ENCODE results near the gene TFDP1. TPM values are rescaled to one million over a fixed set of nuclear protein-coding genes. Genes with fewer than 3 reads are reported as not detected.

Gene TFDP1
- total RNA-seq, 1 experiment from 2014 or later: 39.4 TPM

GRCh38 chr13:113637262-113638160 is 53.0 kb downstream of the TFDP1 start:
- in situ Hi-C loops (cut with HindIII; ENCODE audit: low sequenced_read_pairs): no loop called here
- no peak for DNase-seq (ENCODE audit: low spot score)

DNA sequence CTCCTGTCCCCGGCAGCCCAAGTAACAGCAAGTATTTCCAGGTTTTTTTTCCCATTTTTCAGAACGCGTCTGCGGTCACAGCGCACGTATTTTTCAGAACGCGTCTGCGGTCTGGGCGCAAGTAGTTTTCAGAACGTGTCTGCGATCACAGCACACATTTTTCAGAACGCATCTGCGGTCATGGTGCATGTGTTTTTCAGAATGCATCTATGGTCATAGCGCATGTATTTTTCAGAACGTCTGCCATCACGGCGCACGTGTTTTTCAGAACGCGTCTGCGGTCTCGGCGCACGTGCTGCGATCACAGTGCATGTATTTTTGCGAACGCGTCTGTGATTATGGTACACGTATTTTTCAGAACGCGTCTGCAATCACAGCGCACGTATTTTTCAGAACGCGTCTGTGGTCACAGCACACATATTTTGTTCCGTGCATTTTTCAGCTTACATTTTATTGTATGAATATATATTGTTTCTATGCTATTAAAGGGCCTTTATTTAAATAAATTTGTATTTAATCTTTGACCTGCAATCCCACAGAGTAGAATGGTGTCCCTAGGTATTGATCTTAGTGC is 53.7 kb downstream of the TFDP1 start:
- DNase-seq (ENCODE audit: low spot score): no peak
- in situ Hi-C loops (cut with HindIII; ENCODE audit: low sequenced_read_pairs): no loop called here

GRCh38 chr13:113638806-113639205 is 54.3 kb downstream of the TFDP1 start:
- DNase-seq (ENCODE audit: low spot score): no peak
- in situ Hi-C loops (cut with HindIII; ENCODE audit: low sequenced_read_pairs): no loop called here

- DNase-seq (ENCODE audit: low spot score): peak; percentile 74
- in situ Hi-C loops (cut with HindIII; ENCODE audit: low sequenced_read_pairs): no loop called here
These were observed 55.2 kb downstream of the TFDP1 start for GRCh38 chr13:113639616-113640262.

DNA sequence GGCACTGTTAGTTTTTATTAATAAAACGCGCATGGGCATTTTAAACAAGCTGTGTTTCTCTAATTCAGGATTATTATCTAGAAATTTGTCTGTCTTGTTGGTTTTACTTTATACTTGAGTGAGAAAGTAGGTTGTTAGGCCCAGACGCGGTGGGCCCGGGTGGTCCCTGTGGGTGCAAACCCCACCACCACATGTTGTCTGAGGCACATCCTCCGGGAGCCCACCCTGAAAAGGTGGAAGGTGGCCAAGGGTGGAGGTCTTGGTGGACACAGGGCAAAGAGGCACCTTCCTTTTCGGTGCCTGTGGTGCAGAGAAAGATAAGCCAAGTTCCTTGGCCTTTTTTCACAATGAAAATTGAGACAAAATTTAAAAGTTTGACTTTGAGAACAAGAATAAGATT is 56.9 kb downstream of the TFDP1 start:
- in situ Hi-C loops (cut with HindIII; ENCODE audit: low sequenced_read_pairs): no loop called here

DNA sequence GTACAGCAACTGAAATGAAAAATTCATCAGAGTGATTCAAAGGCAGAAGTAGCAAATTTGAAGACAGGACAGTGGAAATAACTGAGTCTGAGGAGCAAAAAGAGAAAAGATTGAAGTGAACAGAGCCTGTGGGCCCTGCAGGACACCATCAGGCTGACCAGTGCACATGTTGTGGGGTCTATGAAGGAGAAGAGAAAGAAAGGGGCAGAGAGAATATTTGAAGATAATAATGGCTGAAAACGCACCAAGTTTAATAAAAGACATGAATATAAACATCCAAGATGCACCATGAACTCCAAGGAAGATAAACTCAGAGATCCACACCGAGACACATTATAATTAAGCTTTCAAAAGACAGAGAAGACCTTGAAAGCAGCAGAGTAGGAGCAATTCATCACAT is 58.0 kb downstream of the TFDP1 start:
- DNase-seq (ENCODE audit: low spot score): no peak
- in situ Hi-C loops (cut with HindIII; ENCODE audit: low sequenced_read_pairs): no loop called here

More for the DNA sequence above, 56.9 kb downstream of the TFDP1 start:
- no peak for DNase-seq (ENCODE audit: low spot score)

GRCh38 chr13:113643593-113643992 is 59.0 kb downstream of the TFDP1 start:
- no peak for DNase-seq (ENCODE audit: low spot score)
- in situ Hi-C loops (cut with HindIII; ENCODE audit: low sequenced_read_pairs): no loop called here

DNA sequence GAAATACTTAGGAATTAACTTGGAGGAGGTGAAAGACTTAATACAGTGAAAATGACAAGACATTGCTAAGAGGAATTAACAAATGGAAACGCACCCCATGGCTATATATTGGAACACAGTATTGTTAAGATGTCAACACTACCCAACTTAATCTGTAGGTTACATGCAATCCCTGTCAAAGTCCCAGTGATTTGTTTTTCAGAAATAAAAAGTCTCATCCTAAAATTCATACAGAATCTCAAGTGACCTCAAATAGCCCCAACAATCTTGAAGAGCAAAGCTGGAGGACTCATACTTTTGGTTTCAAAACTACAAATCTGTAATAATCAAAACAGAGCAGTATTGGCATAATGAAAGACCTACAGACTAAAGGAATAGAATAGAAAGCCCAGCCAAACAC is 60.2 kb downstream of the TFDP1 start:
- no peak for DNase-seq (ENCODE audit: low spot score)
- in situ Hi-C loops (cut with HindIII; ENCODE audit: low sequenced_read_pairs): no loop called here

DNA sequence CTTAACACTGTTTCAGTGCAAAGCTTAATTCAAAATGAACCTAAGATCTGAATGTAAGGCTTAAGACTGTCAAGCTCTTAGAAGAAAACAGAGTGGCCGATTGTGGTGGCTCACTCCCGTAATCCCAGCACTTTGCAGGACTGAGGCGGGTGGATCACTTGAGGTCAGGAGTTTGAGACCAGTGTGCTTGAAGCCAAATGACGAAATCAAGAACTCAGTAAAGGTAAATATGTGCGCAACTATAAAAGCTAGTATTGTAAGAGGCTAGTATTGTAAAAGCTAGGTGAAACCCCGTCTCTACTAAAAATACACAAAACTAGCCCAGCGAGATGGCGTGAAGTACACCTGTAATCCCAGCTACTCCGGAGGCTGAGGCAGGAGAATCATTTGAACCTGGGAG is 60.8 kb downstream of the TFDP1 start:
- in situ Hi-C loops (cut with HindIII; ENCODE audit: low sequenced_read_pairs): no loop called here
- no peak for DNase-seq (ENCODE audit: low spot score)

GRCh38 chr13:113646376-113646775 is 61.8 kb downstream of the TFDP1 start:
- in situ Hi-C loops (cut with HindIII; ENCODE audit: low sequenced_read_pairs): no loop called here
- no peak for DNase-seq (ENCODE audit: low spot score)

DNA sequence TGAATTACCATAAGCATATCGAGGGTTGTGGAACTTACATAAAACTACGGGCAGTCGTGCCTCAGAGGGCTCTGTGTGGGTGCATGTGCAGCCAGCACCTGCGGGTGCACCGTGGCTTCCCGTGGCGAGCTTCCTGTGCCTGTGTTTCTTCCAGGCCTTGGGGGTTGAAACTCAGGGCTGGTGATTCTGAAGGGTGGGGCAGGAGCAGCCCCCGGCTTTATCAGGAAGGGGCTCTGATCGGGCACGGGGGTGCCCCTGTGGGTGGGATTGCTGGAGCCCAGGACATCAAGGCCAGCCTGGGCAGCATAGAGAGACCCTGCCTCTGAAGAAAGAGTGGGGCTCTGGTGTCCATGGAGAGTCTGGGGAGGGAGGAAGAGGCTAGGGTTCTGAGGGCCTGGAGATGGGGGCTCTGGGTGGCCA is 62.4 kb downstream of the TFDP1 start:
- in situ Hi-C loops (cut with HindIII; ENCODE audit: low sequenced_read_pairs): no loop called here
- DNase-seq (ENCODE audit: low spot score): no peak

GRCh38 chr13:113647351-113648215 is 63.0 kb downstream of the TFDP1 start:
- DNase-seq (ENCODE audit: low spot score): peak; percentile 86
- in situ Hi-C loops (cut with HindIII; ENCODE audit: low sequenced_read_pairs): no loop called here

- no peak for DNase-seq (ENCODE audit: low spot score)
- in situ Hi-C loops (cut with HindIII; ENCODE audit: low sequenced_read_pairs): no loop called here
These were observed 63.7 kb downstream of the TFDP1 start for GRCh38 chr13:113648216-113648610.

- in situ Hi-C loops (cut with HindIII; ENCODE audit: low sequenced_read_pairs): no loop called here
- no peak for DNase-seq (ENCODE audit: low spot score)
These were observed 64.7 kb downstream of the TFDP1 start for GRCh38 chr13:113649212-113649611.

GRCh38 chr13:113650275-113650674 is 65.7 kb downstream of the TFDP1 start:
- DNase-seq (ENCODE audit: low spot score): no peak

GRCh38 chr13:113650731-113651148 is 66.2 kb downstream of the TFDP1 start:
- in situ Hi-C loops (cut with HindIII; ENCODE audit: low sequenced_read_pairs): no loop called here
- no peak for DNase-seq (ENCODE audit: low spot score)

More at GRCh38 chr13:113650275-113650674, 65.7 kb downstream of the TFDP1 start:
- in situ Hi-C loops (cut with HindIII; ENCODE audit: low sequenced_read_pairs): no loop called here

GRCh38 chr13:113651511-113652403 is 67.2 kb downstream of the TFDP1 start:
- in situ Hi-C loops (cut with HindIII; ENCODE audit: low sequenced_read_pairs): no loop called here
- DNase-seq (ENCODE audit: low spot score): no peak

All from G401 (cell line).